ENCODE results near the gene IFI27L2. TPM values are rescaled to one million over a fixed set of nuclear protein-coding genes. Genes with fewer than 3 reads are reported as not detected.
A peak's percentile ranks its signal among the peaks of the same experiment; 100 is the strongest.

IFI27L2 gene
- total RNA-seq, 1 experiment from 2014 or later, result 28.6 TPM

DNA sequence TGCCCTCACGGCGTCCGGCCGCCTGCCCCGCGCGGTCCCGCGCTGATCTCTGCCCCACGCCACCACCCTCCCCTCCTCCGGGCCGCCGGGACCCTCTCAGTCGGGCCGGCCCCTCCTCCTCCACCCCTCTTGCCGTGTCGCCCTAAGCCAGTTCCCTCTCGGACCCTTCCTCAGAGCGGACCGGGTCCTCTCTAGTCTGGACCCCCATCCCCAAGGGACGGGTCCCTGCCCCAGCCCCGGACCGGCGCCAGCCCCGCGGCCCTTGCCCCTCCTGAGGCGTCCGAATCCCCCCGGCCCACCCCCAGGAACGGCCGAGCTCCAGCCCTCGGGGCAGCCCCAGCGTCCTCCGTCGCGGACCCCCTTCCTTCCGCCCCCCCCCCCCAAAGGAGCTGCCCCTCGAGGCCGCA is 45.2 kb upstream of the IFI27L2 start:
- H3T11ph ChIP-seq (ENCODE audit: low read length), result no peak overlapping the region
- peaks cover 3% of the 10 kb centered on the region; the same call in 1 of the 2 replicates for H3K4me1 ChIP-seq (ENCODE audit: insufficient read depth, low read length)
- H4K8ac ChIP-seq (replicated peaks; ENCODE audit: insufficient read length, low read depth, low read length), result no peak overlapping the region
- H3K9me3 ChIP-seq (ENCODE audit: control insufficient read depth, low read depth, low read length), result no peaks in the 10 kb centered on the region
- peaks cover 3% of the 10 kb centered on the region; the same call in 1 of the 2 replicates for H3K79me2 ChIP-seq (ENCODE audit: insufficient read depth, low read length)
- no peak for TF ChIP-seq CTCF (conservative IDR thresholded peaks at IDR 0.05)
- Mint-ChIP-seq H3K4me3 (peak overlapping the region; percentile 84 to 97), H3K27me3 (ENCODE audit: low read depth) (peaks cover 46% of the 10 kb centered on the region), H3K27ac (no peak overlapping the region), H3K36me3 (ENCODE audit: insufficient read depth in 1 of 3, low read depth in 3 of 3) (peaks cover 0 to 5% (median 0%) of the 10 kb centered on the region in 3 experiments; a peak in 1 of 7 replicates), H3K4me1 (peaks cover 34 to 35% of the 10 kb centered on the region in 2 experiments), H3K9me3 (no peaks in the 10 kb centered on the region)
- H2BK120ac ChIP-seq (ENCODE audit: low read depth, low read length, poor library complexity, severe bottlenecking), result no peak overlapping the region
- no peak overlapping the region for H4K91ac ChIP-seq (ENCODE audit: insufficient read length, low read depth, low read length)
- no peak overlapping the region for H4K5ac ChIP-seq (ENCODE audit: insufficient read length, low read depth, low read length)
- H3K27me3 ChIP-seq (ENCODE audit: insufficient read depth, low read length), result no peaks in the 10 kb centered on the region; the same call in 1 of the 2 replicates
- no peak overlapping the region for H3K23ac ChIP-seq (ENCODE audit: insufficient read length, low read depth, low read length)
- H3K4ac ChIP-seq (ENCODE audit: low read depth, low read length), result no peak overlapping the region
- H4K20me1 ChIP-seq (ENCODE audit: control insufficient read depth, insufficient read depth, insufficient read length), result no peaks in the 10 kb centered on the region
- DNase-seq, result no peak
- no peak overlapping the region for H2BK15ac ChIP-seq (ENCODE audit: low read depth, low read length)
- H2BK5ac ChIP-seq (ENCODE audit: insufficient read length, low read length), result no peak overlapping the region
- H3K27ac ChIP-seq (ENCODE audit: insufficient read length, low read depth, low read length), result no peak overlapping the region
- WGBS (ENCODE audit: extremely low coverage, insufficient read length, low lambda C conversion rate), result no CpG with 5 or more reads among the region's 39 CpGs
- H3K56ac ChIP-seq (ENCODE audit: insufficient read length, low read depth, low read length), result no peak overlapping the region
- peaks cover 11% of the 10 kb centered on the region for H3K23me2 ChIP-seq (ENCODE audit: insufficient read length, low read depth, low read length, poor library complexity, severe bottlenecking)
- H2AFZ ChIP-seq (ENCODE audit: low read length), result no peak overlapping the region
- peak overlapping the region; percentile 81 for H3K4me2 ChIP-seq (ENCODE audit: insufficient read depth, insufficient read length, low read length)
- H3K18ac ChIP-seq (ENCODE audit: insufficient read length, low read depth, low read length), result no peak overlapping the region
- no peak overlapping the region for H3K9ac ChIP-seq (ENCODE audit: extremely low read depth, insufficient read length, low read length)
- H3K79me1 ChIP-seq (ENCODE audit: insufficient read depth, low read depth, low read length, poor library complexity, severe bottlenecking), result no peaks in the 10 kb centered on the region
- H2AK5ac ChIP-seq (ENCODE audit: insufficient read length, low read length), result no peak overlapping the region
- 0 out of 2 replicates have a peak overlapping the region, but pooled peaks have one; percentile 1 for H3K14ac ChIP-seq (ENCODE audit: insufficient read depth, low read length)
- no peak overlapping the region for H2BK12ac ChIP-seq (ENCODE audit: insufficient read length, low read depth, low read length)
- no peak overlapping the region for H2BK20ac ChIP-seq (ENCODE audit: low read depth, low read length, poor library complexity, severe bottlenecking)
